GM12872 (cell line): ENCODE data around the gene FUT6.

ENCODE experiments used
- TF ChIP-seq, protein P1 (sequence below): IDR thresholded peaks from 3 replicates; pipeline ENCODE4 v1.5.1; 2011; ENCODE audit warnings: low read depth, mild to moderate bottlenecking, low read length, moderate library complexity; ENCODE audit not compliant: insufficient read depth

Gene FUT6

GRCh38 chr19:5790559-5791520 lies 48.7 kb downstream of the FUT6 start, which contains the start of gene DUS3L:
Gene DUS3L, minus strand, starts transcription at chr19:5791163. Its CDS starts 22 bp downstream, at chr19:5791141.
- TF ChIP-seq, protein P1, sequence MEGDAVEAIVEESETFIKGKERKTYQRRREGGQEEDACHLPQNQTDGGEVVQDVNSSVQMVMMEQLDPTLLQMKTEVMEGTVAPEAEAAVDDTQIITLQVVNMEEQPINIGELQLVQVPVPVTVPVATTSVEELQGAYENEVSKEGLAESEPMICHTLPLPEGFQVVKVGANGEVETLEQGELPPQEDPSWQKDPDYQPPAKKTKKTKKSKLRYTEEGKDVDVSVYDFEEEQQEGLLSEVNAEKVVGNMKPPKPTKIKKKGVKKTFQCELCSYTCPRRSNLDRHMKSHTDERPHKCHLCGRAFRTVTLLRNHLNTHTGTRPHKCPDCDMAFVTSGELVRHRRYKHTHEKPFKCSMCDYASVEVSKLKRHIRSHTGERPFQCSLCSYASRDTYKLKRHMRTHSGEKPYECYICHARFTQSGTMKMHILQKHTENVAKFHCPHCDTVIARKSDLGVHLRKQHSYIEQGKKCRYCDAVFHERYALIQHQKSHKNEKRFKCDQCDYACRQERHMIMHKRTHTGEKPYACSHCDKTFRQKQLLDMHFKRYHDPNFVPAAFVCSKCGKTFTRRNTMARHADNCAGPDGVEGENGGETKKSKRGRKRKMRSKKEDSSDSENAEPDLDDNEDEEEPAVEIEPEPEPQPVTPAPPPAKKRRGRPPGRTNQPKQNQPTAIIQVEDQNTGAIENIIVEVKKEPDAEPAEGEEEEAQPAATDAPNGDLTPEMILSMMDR, result no peak

DNA sequence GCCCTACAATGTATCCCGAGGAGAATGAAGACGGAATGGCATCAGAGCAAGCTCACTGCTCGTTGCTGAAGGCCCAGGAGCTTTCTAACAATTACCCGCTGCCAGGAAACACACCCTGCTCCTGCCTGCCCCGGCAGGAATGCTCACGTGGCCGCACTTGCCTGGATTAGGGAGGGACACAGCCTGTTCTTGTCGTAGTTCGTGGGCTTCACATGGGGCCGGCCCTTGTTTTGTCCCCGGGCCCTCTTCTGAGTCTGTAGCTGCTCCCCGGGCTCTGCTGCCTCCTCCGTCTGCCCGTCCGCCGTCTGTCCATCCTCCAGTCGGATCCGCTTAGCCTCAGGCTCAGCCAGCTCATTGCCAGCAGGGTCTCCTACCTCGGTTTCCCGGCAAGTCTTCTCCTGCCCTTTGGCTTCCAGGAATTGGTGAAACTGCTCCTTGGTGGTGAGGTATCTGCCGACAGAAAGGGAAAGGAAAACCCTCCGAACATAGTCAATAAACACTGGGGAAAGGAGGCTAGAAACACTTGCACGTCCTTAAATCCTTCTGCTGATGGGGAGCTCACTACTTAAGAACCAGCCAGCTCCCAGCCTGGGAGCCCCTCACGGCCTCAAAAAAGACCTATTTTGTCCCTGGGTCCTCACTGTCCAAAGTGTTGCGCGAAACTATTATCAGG lies 49.5 kb downstream of the FUT6 start:
- TF ChIP-seq, protein P1, result no peak

GRCh38 chr19:5789351-5789761 lies 50.1 kb downstream of the FUT6 start:
- TF ChIP-seq, protein P1, result no peak

- TF ChIP-seq, protein P1, result no peak
Measured at GRCh38 chr19:5788422-5788821, 51.1 kb downstream of the FUT6 start.

GRCh38 chr19:5787409-5788182 lies 51.9 kb downstream of the FUT6 start:
- TF ChIP-seq, protein P1, result no peak

DNA sequence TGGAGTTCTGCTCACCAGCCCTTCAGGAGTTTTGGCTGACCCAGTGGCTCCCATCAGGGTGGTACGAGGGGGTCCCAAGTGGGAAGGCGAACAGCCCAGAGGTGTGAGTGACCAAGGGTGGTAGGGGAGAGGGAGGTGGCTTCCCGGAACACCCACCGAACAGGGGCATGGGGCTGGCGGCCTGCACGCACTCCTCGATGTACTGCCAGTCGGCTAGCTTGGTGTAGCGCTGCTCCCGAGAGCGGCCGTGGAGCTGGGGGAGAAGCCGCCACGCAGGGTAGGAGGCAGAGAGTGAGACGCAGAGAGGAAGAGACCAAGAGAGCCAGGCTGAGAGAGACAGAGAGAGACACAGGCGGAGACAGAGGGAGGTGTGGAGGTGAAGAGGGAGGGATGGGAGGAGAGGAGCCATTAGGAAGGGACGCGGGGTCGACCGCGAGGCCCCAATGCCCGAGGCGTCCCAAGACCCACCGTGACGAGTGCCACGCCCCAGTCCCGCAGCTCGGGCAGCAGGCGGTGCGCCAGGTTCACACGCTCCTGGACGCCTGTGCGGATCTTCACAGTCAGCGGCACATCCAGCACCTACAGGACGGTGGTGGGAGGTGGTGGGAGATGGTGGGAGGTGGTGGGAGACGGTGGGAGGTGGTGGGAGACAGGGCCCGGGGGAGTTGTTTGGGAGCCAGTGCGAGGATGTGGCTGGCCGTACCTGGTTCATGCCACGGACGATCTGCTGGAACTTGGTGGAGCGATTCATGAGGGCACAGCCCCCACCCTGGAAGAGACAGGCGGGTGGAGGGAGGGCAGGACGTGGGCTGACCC lies 52.7 kb downstream of the FUT6 start:
- TF ChIP-seq, protein P1, result no peak
